Heart left ventricle (tissue), 13 donors: ENCODE measurements around the gene CPN1.

Experiments
- CTCF ChIP-seq, 12 donors: fragments of 200-600 bp; sonication (generic) in 4 of 12; IDR thresholded peaks; one replicate each; pipeline versions ENCODE4 v1.5.0 to v1.8.0; 2018 to 2022; ENCODE audit warnings: antibody characterized with exemption in 12 of 12, mild to moderate bottlenecking in 5 of 12
- POLR2A ChIP-seq, 2 donors: fragments of 450-650 bp; IDR thresholded peaks; one replicate each; pipeline ENCODE4 v1.6.1; 2017; ENCODE audit warnings: antibody characterized with exemption in 2 of 2, mild to moderate bottlenecking in 2 of 2, moderate library complexity in 2 of 2
- donor health status: ischemic (EF 13 %, LVEDD 7.1; RV severe dilation, severe dysfunction).
- donor health status: DM: no; HTN: yes; CAD: no.
- donor health status: DM: no; HTN: no; CAD: no.
- donor health status: ischemic (EF 25% LVEDD 6.9; RV normal size, moderate dysfunction).
- donor health status: ischemic (EF 25% LVEDD 5.7; RV mildly dilated, moderate dysfunction).
- donor health status: ischemic (EF 35%, LVEDD 5.7; RV mildly dilated, moderate dysfunction).
- donor health status: nonischemic (EF 11% LVEDD 7.7; RV severe dilation, severe dysfunction).
- donor health status: DM: yes; HTN: yes; CAD: no.
- donor health status: PGD.
- donor health status: ischemic (EF 29% LVEDD 5.4; RV normal size, mild dysfunction).
- donor health status: nonischemic (EF 23%, LVEDD 6.1; RV moderate dilation, normal function).

GRCh38 chr10:99994801-99995200, 86.9 kb downstream of the CPN1 start:
- TF ChIP-seq CTCF (IDR thresholded peaks at IDR 0.05) (no peak), POLR2A (IDR thresholded peaks at IDR 0.05) (no peak)
